WTC11 (cell line): ENCODE data around the gene FBLN5. TPM values are rescaled to one million over a fixed set of nuclear protein-coding genes. Genes with fewer than 3 reads are reported as not detected.

Source experiments
- ATAC-seq: fragments of 200-7000 bp; cut with Tn5 transposase; 2 replicates; pipeline ENCODE4 v1.10.0; 2021; ENCODE audit warnings: mild to moderate bottlenecking, moderate library complexity
- CTCF ChIA-PET: fragments of 300-600 bp; sonication (Branson Sonifier 250); formaldehyde crosslinking; loops from one replicate; lab custom pipeline; 2021; ENCODE audit warnings: antibody characterized with exemption; lab: Charles Lee
- POLR2A ChIA-PET: fragments of 350-600 bp; sonication (Branson Sonifier 250); formaldehyde crosslinking; loops from one replicate; lab custom pipeline; 2021; ENCODE audit warnings: antibody characterized with exemption; lab: Charles Lee
- DNase-seq: peaks from one replicate; pipeline ENCODE4 v3.0.0; 2021; ENCODE audit warnings: low spot score
- H3K27ac Mint-ChIP-seq: 2 replicates; pipeline ENCODE4 v1.8.0; 2021; ENCODE audit warnings: mixed read lengths
- H3K27me3 Mint-ChIP-seq: 2 replicates; pipeline ENCODE4 v1.8.0; 2021; ENCODE audit warnings: low read depth, mild to moderate bottlenecking, moderate library complexity, mixed read lengths
- H3K36me3 Mint-ChIP-seq: 2 replicates; pipeline ENCODE4 v1.8.0; 2021; ENCODE audit warnings: mixed read lengths
- H3K4me1 Mint-ChIP-seq: 2 replicates; pipeline ENCODE4 v1.8.0; 2022; ENCODE audit warnings: mixed read lengths
- H3K4me3 Mint-ChIP-seq: 2 replicates; pipeline ENCODE4 v1.8.0; 2021; ENCODE audit warnings: mild to moderate bottlenecking, moderate library complexity, mixed read lengths
- H3K9me3 Mint-ChIP-seq: 2 replicates; pipeline ENCODE4 v1.8.0; 2021; ENCODE audit warnings: mixed read lengths
- ETV6 ChIP-seq: sonication (generic); formaldehyde crosslinking; IDR thresholded peaks from 2 replicates; pipeline ENCODE4 v1.8.1; 2022; ENCODE audit warnings: mild to moderate bottlenecking, missing genetic modification reagents
- GABPB1 ChIP-seq: sonication (generic); formaldehyde crosslinking; IDR thresholded peaks from 2 replicates; pipeline ENCODE4 v1.8.1; 2023; ENCODE audit warnings: mild to moderate bottlenecking, missing genetic modification reagents
- JUN ChIP-seq: sonication (generic); formaldehyde crosslinking; IDR thresholded peaks from 2 replicates; pipeline ENCODE4 v1.8.0; 2023; ENCODE audit warnings: mild to moderate bottlenecking, missing genetic modification reagents
- NFATC4 ChIP-seq: fragments of 250-450 bp; sonication (Bioruptor Pico); IDR thresholded peaks from 2 replicates; pipeline ENCODE4 v1.9.0; 2021; ENCODE audit warnings: mild to moderate bottlenecking
- NR2C2 ChIP-seq: sonication (generic); formaldehyde crosslinking; IDR thresholded peaks from 2 replicates; pipeline ENCODE4 v1.8.0; 2022; ENCODE audit warnings: mild to moderate bottlenecking, missing genetic modification reagents
- OVOL2 ChIP-seq: fragments of 250-450 bp; sonication (Bioruptor Pico); IDR thresholded peaks from 2 replicates; pipeline ENCODE4 v1.9.0; 2021; ENCODE audit warnings: mild to moderate bottlenecking, borderline replicate concordance
- RELA ChIP-seq: sonication (generic); formaldehyde crosslinking; IDR thresholded peaks from 2 replicates; pipeline ENCODE4 v1.8.1; 2022; ENCODE audit warnings: missing genetic modification reagents, mild to moderate bottlenecking, borderline replicate concordance
- SMAD3 ChIP-seq: sonication (generic); formaldehyde crosslinking; IDR thresholded peaks from 2 replicates; pipeline ENCODE4 v1.8.0; 2022; ENCODE audit warnings: missing genetic modification reagents, mild to moderate bottlenecking, borderline replicate concordance
- TEAD1 ChIP-seq: sonication (generic); formaldehyde crosslinking; IDR thresholded peaks from 2 replicates; pipeline ENCODE4 v1.8.0; 2022; ENCODE audit warnings: mild to moderate bottlenecking, missing genetic modification reagents
- ZNF121 ChIP-seq: sonication (generic); formaldehyde crosslinking; IDR thresholded peaks from 2 replicates; pipeline ENCODE4 v1.8.0; 2023; ENCODE audit warnings: missing genetic modification reagents
- total RNA-seq: library from RNA; stranded (reverse); gene quantifications from 3 replicates; pipeline ENCODE4 v1.2.3, GENCODE V29; 2021
- TF ChIP-seq, protein P1 (sequence below): sonication (generic); formaldehyde crosslinking; IDR thresholded peaks from 2 replicates; pipeline ENCODE4 v1.8.0; 2023; ENCODE audit warnings: mild to moderate bottlenecking, missing genetic modification reagents
- TF ChIP-seq, protein P2 (sequence below): sonication (generic); formaldehyde crosslinking; IDR thresholded peaks from 2 replicates; pipeline ENCODE4 v1.8.1; 2023; ENCODE audit warnings: mild to moderate bottlenecking, missing genetic modification reagents
- TF ChIP-seq, protein P3 (sequence below): sonication (generic); formaldehyde crosslinking; IDR thresholded peaks from 2 replicates; pipeline ENCODE4 v1.8.1; 2022; ENCODE audit warnings: low read depth, mild to moderate bottlenecking, moderate library complexity, missing genetic modification reagents, borderline replicate concordance
- TF ChIP-seq, protein P4 (sequence below): fragments of 250-450 bp; sonication (Bioruptor Pico); conservative IDR thresholded peaks from 2 replicates; pipeline ENCODE4 v1.9.0; 2021; ENCODE audit warnings: mild to moderate bottlenecking
- TF ChIP-seq, protein P5 (sequence below): sonication (generic); formaldehyde crosslinking; IDR thresholded peaks from 2 replicates; pipeline ENCODE4 v1.8.1; 2022; ENCODE audit warnings: missing genetic modification reagents, borderline replicate concordance
- TF ChIP-seq, protein P6 (sequence below): sonication (generic); formaldehyde crosslinking; conservative IDR thresholded peaks from 2 replicates; pipeline ENCODE4 v1.8.1; 2022; ENCODE audit warnings: mild to moderate bottlenecking, missing genetic modification reagents

FBLN5 gene
- total RNA-seq, 1 experiment from 2014 or later, result 4.0 TPM

DNA sequence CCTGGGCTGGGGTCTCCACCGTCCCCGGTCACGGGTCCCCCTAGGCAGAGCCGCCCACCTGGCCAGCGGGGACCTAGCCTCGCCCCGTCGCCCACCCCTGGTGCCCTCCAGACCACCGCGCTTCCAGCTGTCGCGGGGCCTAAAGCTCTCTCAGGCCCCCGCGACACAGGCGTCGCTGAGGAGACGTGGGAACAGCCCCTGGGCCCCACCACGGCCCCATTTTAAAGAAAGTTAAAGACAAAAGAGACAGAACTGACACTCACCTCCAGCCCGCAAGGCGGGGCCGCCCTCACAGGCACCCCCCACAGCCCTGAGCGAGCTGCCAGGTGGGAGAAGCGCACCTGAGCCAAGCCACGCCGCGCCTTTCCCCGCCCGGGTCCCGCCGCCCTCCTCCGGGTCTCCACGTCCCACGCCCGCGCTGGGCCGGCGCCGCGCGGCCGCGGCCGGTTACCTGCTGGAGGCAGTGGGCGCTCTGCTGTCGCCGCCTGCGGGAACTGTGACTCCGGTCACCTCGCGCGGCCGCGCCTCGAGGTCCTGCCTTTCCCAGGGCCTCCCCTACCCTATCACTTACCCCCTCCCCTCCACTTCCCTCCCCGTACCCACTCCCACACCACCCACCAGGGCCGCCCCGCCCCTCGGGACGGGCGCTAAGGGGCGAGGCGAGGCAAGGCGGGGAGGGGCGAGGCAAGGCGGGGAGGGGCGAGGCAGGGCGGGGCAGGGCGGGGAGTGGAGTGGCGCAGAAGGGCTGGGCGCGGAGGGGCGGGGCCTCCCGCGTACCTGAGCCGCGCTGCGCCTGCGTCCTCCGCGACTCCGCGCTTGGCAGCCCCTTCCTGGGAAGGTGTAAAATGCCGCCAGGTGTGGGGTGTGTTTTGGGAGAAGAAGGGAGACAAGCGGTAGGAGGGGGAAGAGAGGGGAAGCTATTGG lies 111.3 kb downstream of the FBLN5 start (continued):
- TF ChIP-seq ZNF121 (CRISPR knock-in tag) (no peak), RELA (CRISPR knock-in tag) (no peak), ETV6 (CRISPR knock-in tag) (no peak)
- TF ChIP-seq, protein P1, sequence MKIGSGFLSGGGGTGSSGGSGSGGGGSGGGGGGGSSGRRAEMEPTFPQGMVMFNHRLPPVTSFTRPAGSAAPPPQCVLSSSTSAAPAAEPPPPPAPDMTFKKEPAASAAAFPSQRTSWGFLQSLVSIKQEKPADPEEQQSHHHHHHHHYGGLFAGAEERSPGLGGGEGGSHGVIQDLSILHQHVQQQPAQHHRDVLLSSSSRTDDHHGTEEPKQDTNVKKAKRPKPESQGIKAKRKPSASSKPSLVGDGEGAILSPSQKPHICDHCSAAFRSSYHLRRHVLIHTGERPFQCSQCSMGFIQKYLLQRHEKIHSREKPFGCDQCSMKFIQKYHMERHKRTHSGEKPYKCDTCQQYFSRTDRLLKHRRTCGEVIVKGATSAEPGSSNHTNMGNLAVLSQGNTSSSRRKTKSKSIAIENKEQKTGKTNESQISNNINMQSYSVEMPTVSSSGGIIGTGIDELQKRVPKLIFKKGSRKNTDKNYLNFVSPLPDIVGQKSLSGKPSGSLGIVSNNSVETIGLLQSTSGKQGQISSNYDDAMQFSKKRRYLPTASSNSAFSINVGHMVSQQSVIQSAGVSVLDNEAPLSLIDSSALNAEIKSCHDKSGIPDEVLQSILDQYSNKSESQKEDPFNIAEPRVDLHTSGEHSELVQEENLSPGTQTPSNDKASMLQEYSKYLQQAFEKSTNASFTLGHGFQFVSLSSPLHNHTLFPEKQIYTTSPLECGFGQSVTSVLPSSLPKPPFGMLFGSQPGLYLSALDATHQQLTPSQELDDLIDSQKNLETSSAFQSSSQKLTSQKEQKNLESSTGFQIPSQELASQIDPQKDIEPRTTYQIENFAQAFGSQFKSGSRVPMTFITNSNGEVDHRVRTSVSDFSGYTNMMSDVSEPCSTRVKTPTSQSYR (CRISPR knock-in tag), result no peak
- TF ChIP-seq, protein P2, sequence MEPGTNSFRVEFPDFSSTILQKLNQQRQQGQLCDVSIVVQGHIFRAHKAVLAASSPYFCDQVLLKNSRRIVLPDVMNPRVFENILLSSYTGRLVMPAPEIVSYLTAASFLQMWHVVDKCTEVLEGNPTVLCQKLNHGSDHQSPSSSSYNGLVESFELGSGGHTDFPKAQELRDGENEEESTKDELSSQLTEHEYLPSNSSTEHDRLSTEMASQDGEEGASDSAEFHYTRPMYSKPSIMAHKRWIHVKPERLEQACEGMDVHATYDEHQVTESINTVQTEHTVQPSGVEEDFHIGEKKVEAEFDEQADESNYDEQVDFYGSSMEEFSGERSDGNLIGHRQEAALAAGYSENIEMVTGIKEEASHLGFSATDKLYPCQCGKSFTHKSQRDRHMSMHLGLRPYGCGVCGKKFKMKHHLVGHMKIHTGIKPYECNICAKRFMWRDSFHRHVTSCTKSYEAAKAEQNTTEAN (CRISPR knock-in tag), result 0 out of 2 replicates have a peak, but pooled peaks have one; percentile 29

DNA sequence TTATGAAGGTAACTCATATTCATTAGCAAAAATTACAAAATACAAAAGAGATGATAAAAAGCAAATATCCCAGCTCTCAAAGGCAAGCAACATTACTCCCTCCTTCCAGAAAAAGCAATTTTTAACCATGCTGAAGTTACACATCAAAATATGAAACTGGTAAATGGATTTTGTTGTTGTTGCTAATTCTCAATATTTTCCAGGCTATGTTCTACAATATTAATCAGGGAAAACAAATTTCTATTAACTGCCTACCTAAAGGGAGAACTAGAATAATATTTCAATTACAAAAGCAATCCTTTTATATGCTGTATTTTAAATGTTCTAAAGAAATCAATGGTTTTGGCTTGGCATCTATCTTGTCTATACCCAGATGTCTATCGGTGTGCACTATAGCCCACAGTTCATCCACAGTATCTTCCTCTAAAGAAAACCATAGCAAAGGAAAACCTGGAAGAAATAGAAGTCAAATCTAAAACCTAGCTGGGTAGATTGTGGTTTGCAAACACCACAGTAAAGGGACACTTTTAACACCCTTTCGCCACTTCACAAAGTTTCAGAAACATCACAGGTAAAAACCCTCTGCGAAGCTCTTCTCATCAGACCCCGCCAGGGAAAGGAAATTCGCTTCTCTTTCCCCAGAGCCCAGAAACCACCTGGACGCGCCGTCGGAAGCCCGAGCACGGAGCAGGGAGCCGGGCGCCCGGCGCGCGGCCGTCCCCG lies 112.1 kb downstream of the FBLN5 start:
- CTCF ChIA-PET, result interaction anchor here (0.7 to 1.3 kb wide), 4 partner anchors 11 to 60 kb away, joined by 3 to 4 read pairs (median 3); no protein-coding TSS in a partner anchor
- Mint-ChIP-seq H3K27ac (no peak overlapping the region), H3K36me3 (no peaks in the 10 kb centered on the region), H3K9me3 (no peaks in the 10 kb centered on the region), H3K27me3 (peaks cover 4% of the 10 kb centered on the region; the same call in 1 of the 2 replicates), H3K4me1 (peaks cover 46% of the 10 kb centered on the region), H3K4me3 (peak overlapping the region; percentile 81)
- no peak for DNase-seq
- POLR2A ChIA-PET, result no interaction called here
- no peak for ATAC-seq
- no peak for TF ChIP-seq NFATC4 (CRISPR knock-in tag)
- TF ChIP-seq JUN (CRISPR knock-in tag), result no peak
- no peak for TF ChIP-seq OVOL2
- TF ChIP-seq, protein P3, sequence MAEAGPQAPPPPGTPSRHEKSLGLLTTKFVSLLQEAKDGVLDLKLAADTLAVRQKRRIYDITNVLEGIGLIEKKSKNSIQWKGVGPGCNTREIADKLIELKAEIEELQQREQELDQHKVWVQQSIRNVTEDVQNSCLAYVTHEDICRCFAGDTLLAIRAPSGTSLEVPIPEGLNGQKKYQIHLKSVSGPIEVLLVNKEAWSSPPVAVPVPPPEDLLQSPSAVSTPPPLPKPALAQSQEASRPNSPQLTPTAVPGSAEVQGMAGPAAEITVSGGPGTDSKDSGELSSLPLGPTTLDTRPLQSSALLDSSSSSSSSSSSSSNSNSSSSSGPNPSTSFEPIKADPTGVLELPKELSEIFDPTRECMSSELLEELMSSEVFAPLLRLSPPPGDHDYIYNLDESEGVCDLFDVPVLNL (CRISPR knock-in tag), result no peak
- TF ChIP-seq, protein P4, sequence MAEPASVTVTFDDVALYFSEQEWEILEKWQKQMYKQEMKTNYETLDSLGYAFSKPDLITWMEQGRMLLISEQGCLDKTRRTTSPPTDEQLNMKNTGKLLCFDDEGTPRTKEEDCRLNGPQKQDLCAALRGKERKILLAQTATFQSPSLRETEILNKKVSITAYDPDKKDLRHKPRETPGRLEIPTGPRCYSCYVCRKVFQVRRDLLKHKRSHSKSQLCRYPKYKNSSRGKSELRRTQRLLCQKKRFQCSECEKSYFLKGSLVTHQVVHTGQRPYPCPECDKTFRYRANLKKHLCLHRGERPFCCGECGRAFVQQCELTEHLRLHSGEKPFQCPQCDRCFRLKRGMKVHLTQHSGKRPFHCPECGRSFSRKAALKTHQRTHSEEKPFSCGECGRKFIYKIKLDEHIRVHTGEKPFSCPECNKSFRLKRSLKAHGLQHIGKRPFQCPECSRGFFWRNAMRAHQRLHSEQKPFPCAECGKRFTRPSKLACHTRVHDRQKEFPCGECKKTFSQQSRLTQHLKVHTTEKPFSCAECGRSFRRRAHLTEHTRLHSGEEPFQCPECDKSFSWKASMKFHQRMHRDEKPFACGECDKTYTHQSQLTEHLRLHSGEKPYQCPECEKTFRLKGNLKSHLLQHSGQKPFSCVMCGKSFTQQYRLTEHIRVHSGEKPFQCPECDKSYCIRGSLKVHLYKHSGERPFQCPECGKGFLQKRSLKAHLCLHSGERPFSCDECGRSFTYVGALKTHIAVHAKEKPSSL (CRISPR knock-in tag), result no peak
- no peak for TF ChIP-seq GABPB1 (CRISPR knock-in tag)
- TF ChIP-seq TEAD1 (CRISPR knock-in tag), result no peak
- no peak for TF ChIP-seq ZNF121 (CRISPR knock-in tag)
- TF ChIP-seq, protein P5, sequence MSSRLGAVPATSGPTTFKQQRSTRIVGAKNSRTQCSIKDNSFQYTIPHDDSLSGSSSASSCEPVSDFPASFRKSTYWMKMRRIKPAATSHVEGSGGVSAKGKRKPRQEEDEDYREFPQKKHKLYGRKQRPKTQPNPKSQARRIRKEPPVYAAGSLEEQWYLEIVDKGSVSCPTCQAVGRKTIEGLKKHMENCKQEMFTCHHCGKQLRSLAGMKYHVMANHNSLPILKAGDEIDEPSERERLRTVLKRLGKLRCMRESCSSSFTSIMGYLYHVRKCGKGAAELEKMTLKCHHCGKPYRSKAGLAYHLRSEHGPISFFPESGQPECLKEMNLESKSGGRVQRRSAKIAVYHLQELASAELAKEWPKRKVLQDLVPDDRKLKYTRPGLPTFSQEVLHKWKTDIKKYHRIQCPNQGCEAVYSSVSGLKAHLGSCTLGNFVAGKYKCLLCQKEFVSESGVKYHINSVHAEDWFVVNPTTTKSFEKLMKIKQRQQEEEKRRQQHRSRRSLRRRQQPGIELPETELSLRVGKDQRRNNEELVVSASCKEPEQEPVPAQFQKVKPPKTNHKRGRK (CRISPR knock-in tag), result no peak
- TF ChIP-seq, protein P6, sequence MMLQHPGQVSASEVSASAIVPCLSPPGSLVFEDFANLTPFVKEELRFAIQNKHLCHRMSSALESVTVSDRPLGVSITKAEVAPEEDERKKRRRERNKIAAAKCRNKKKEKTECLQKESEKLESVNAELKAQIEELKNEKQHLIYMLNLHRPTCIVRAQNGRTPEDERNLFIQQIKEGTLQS (CRISPR knock-in tag), result no peak
- TF ChIP-seq NR2C2, result no peak
- TF ChIP-seq SMAD3 (CRISPR knock-in tag), result no peak
